ENCODE results near the gene SHFL.

DNA sequence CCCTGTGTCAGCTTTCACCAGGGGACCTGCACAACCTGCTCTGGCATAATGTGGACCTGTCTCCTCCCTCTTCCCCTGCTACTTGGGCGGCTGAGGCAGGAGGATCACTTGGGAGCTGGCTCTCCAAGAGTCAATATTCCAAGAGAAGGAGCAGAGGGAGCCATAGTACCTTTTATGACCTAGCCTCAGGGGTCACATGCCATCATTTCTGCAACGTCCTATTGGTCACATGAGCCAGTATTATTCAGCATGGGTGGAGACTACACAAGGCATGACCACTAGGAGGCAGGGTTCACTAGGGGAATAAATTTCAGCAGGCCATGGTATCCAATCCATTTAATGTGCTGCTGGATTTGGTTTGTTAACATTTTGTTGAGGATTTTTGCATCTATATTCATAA lies 12.0 kb upstream of the SHFL start:
- TF ChIP-seq, protein P1, sequence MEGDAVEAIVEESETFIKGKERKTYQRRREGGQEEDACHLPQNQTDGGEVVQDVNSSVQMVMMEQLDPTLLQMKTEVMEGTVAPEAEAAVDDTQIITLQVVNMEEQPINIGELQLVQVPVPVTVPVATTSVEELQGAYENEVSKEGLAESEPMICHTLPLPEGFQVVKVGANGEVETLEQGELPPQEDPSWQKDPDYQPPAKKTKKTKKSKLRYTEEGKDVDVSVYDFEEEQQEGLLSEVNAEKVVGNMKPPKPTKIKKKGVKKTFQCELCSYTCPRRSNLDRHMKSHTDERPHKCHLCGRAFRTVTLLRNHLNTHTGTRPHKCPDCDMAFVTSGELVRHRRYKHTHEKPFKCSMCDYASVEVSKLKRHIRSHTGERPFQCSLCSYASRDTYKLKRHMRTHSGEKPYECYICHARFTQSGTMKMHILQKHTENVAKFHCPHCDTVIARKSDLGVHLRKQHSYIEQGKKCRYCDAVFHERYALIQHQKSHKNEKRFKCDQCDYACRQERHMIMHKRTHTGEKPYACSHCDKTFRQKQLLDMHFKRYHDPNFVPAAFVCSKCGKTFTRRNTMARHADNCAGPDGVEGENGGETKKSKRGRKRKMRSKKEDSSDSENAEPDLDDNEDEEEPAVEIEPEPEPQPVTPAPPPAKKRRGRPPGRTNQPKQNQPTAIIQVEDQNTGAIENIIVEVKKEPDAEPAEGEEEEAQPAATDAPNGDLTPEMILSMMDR (IDR thresholded peaks at IDR 0.05): peak; percentile 66; the same call in 1 of the 2 replicates
- TF ChIP-seq, protein P2, sequence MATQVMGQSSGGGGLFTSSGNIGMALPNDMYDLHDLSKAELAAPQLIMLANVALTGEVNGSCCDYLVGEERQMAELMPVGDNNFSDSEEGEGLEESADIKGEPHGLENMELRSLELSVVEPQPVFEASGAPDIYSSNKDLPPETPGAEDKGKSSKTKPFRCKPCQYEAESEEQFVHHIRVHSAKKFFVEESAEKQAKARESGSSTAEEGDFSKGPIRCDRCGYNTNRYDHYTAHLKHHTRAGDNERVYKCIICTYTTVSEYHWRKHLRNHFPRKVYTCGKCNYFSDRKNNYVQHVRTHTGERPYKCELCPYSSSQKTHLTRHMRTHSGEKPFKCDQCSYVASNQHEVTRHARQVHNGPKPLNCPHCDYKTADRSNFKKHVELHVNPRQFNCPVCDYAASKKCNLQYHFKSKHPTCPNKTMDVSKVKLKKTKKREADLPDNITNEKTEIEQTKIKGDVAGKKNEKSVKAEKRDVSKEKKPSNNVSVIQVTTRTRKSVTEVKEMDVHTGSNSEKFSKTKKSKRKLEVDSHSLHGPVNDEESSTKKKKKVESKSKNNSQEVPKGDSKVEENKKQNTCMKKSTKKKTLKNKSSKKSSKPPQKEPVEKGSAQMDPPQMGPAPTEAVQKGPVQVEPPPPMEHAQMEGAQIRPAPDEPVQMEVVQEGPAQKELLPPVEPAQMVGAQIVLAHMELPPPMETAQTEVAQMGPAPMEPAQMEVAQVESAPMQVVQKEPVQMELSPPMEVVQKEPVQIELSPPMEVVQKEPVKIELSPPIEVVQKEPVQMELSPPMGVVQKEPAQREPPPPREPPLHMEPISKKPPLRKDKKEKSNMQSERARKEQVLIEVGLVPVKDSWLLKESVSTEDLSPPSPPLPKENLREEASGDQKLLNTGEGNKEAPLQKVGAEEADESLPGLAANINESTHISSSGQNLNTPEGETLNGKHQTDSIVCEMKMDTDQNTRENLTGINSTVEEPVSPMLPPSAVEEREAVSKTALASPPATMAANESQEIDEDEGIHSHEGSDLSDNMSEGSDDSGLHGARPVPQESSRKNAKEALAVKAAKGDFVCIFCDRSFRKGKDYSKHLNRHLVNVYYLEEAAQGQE (IDR thresholded peaks at IDR 0.05; ENCODE audit: insufficient read depth in 1 of 2, low read depth in 2 of 2, low read length in 1 of 2): no peak
- TF ChIP-seq SIN3A (IDR thresholded peaks at IDR 0.05; ENCODE audit: borderline replicate concordance, insufficient read depth, low read depth, low read length): no peak
